HepG2 (cell line): Measurements from ENCODE around the gene PACSIN1. TPM values are rescaled to one million over a fixed set of nuclear protein-coding genes. Genes with fewer than 3 reads are reported as not detected.
A peak's percentile ranks its signal among the peaks of the same experiment; 100 is the strongest.

Source experiments
- ATAC-seq: fragments of 200-7000 bp; cut with Tn5 transposase; 3 replicates; pipeline ENCODE4 v1.9.1; 2020; ENCODE audit warnings: mild to moderate bottlenecking, moderate library complexity
- BruUV-seq: library from RNA; stranded (reverse); fragments of 400-500 nt; replicated peaks from 2 replicates; lab custom pipeline; 2021; lab: Mats Ljungman, UMichigan
- CTCF ChIA-PET: fragments of 300-600 bp; formaldehyde crosslinking; extraction: SDS; loops from one replicate; lab custom pipeline; 2021; ENCODE audit warnings: low total read pairs, inconsistent platforms, low intra/inter-chr PET ratio; lab: Yijun Ruan, JAX
- POLR2A ChIA-PET: fragments of 350-600 bp; sonication (Branson Sonifier 250); formaldehyde crosslinking; loops from one replicate; lab custom pipeline; 2020; ENCODE audit warnings: antibody characterized with exemption, inconsistent platforms; lab: Yijun Ruan, JAX
- DNase-seq: peaks from one replicate; pipeline ENCODE4 v3.0.0-alpha.2; 2015; ENCODE audit warnings: low spot score
- FAIRE-seq: peaks from 3 replicates; lab custom pipeline; 2011; peaks lifted over from hg19 to GRCh38; lab: Jason Lieb, UNC
- H2AFZ ChIP-seq: one replicate; pipeline ENCODE4 v1.6.1; 2011; ENCODE audit warnings: low read length, inconsistent platforms
- H3K27ac ChIP-seq: fragments of 300-600 bp; 3 replicates; pipeline ENCODE4 v1.8.0; 2011; ENCODE audit warnings: mixed run types, mild to moderate bottlenecking, mixed read lengths, low read length, inconsistent platforms; ENCODE audit not compliant: insufficient read depth; ENCODE audit errors: extremely low read length
- H3K27me3 ChIP-seq, 2 experiments: fragments of 200-600 bp in 1 of 2; 2 replicates in 1 of 2; 3 replicates in 1 of 2; pipeline versions ENCODE4 v1.6.0 to v1.8.0; 2011; ENCODE audit warnings: low read length in 2 of 2, mild to moderate bottlenecking in 2 of 2, moderate library complexity in 2 of 2, inconsistent platforms in 1 of 2; ENCODE audit not compliant: insufficient read depth in 2 of 2, control insufficient read depth in 1 of 2
- H3K36me3 ChIP-seq, 2 experiments: fragments of 200-600 bp in 1 of 2; replicated peaks in 1 of 2; 2 replicates in 1 of 2; 3 replicates in 1 of 2; pipeline versions ENCODE4 v1.5.1 to v1.8.0; 2011; ENCODE audit warnings: low read length in 2 of 2, inconsistent platforms in 1 of 2; ENCODE audit not compliant: insufficient read depth in 2 of 2, control insufficient read depth in 1 of 2
- H3K4me1 ChIP-seq: 2 replicates; pipeline ENCODE4 v1.5.1; 2012; ENCODE audit warnings: low read length, inconsistent platforms; ENCODE audit not compliant: insufficient read depth
- H3K4me2 ChIP-seq: 2 replicates; pipeline ENCODE4 v1.6.0; 2011; ENCODE audit warnings: low read depth, low read length, inconsistent platforms
- H3K4me3 ChIP-seq, 3 experiments: fragments of 200-600 bp in 1 of 3; sonication (generic), shearing (Covaris generic) in 1 of 3; replicated peaks in 1 of 3; 2 replicates each; pipeline ENCODE4 v1.5.1; 2011 to 2016; ENCODE audit warnings: low read length in 3 of 3, inconsistent platforms in 2 of 3, low read depth in 2 of 3, mild to moderate bottlenecking in 2 of 3, control low read depth in 1 of 3, mixed read lengths in 1 of 3; ENCODE audit not compliant: insufficient read depth in 1 of 3
- H3K79me2 ChIP-seq: one replicate; pipeline ENCODE4 v1.6.1; 2011; ENCODE audit warnings: low read length, inconsistent platforms; ENCODE audit not compliant: insufficient read depth
- H3K9ac ChIP-seq: 2 replicates; pipeline ENCODE4 v1.6.0; 2011; ENCODE audit warnings: mild to moderate bottlenecking, low read depth, low read length, inconsistent platforms; ENCODE audit not compliant: insufficient read depth
- H3K9me3 ChIP-seq: 2 replicates; pipeline ENCODE4 v1.5.1; 2012; ENCODE audit warnings: mild to moderate bottlenecking, low read length
- H4K20me1 ChIP-seq: 2 replicates; pipeline ENCODE4 v1.6.0; 2011; ENCODE audit warnings: inconsistent platforms, mild to moderate bottlenecking, low read length, moderate library complexity; ENCODE audit not compliant: insufficient read depth
- ATM ChIP-seq: fragments of 450-650 bp; IDR thresholded peaks from 2 replicates; pipeline ENCODE4 v1.7.1; 2017; ENCODE audit warnings: mild to moderate bottlenecking, borderline replicate concordance
- DMTF1 ChIP-seq: sonication (generic); formaldehyde crosslinking; IDR thresholded peaks from 2 replicates; pipeline ENCODE4 v1.4.0; 2020; ENCODE audit warnings: mild to moderate bottlenecking, missing genetic modification reagents
- MZF1 ChIP-seq: sonication (generic); formaldehyde crosslinking; IDR thresholded peaks from 2 replicates; pipeline ENCODE4 v1.8.1; 2023; ENCODE audit warnings: mild to moderate bottlenecking, missing genetic modification reagents, borderline replicate concordance
- NFE2L2 ChIP-seq: fragments of 150-350 bp; IDR thresholded peaks from 2 replicates; pipeline ENCODE4 v1.6.1; 2014; ENCODE audit warnings: low read length
- TAF15 ChIP-seq: fragments of 200-400 bp; formaldehyde crosslinking; IDR thresholded peaks from one replicate; pipeline ENCODE4 v1.6.1; 2018; ENCODE audit warnings: mild to moderate bottlenecking, low read depth, low read length; ENCODE audit not compliant: poor library complexity, severe bottlenecking
- ZNF10 ChIP-seq: sonication (generic); formaldehyde crosslinking; IDR thresholded peaks from 2 replicates; pipeline ENCODE4 v1.4.0; 2020; ENCODE audit warnings: mild to moderate bottlenecking, low read depth, missing genetic modification reagents, borderline replicate concordance
- ZNF263 ChIP-seq: sonication (generic); formaldehyde crosslinking; IDR thresholded peaks from 2 replicates; pipeline ENCODE4 v1.4.0; 2020; ENCODE audit warnings: missing genetic modification reagents
- ZNF281 ChIP-seq: sonication (generic); formaldehyde crosslinking; IDR thresholded peaks from 2 replicates; pipeline ENCODE4 v1.4.0; 2020; ENCODE audit warnings: missing genetic modification reagents, borderline replicate concordance
- ZNF337 ChIP-seq: sonication (generic); formaldehyde crosslinking; IDR thresholded peaks from 2 replicates; pipeline ENCODE4 v1.5.1; 2020; ENCODE audit warnings: missing genetic modification reagents, low read depth, mild to moderate bottlenecking, borderline replicate concordance
- ZNF644 ChIP-seq: IDR thresholded peaks from 2 replicates; pipeline ENCODE4 v1.6.1; 2016; ENCODE audit warnings: low read depth
- ZNF670 ChIP-seq: sonication (generic); formaldehyde crosslinking; IDR thresholded peaks from 2 replicates; pipeline ENCODE4 v1.8.0; 2022; ENCODE audit warnings: mild to moderate bottlenecking, missing genetic modification reagents, borderline replicate concordance
- ZNF7 ChIP-seq: IDR thresholded peaks from 2 replicates; pipeline ENCODE4 v1.6.1; 2016; ENCODE audit warnings: missing biosample characterization, missing genetic modification reagents
- WGBS: methylation state at CpG from one replicate; pipeline ENCODE4 v1.1.6; 2017; ENCODE audit warnings: low lambda C conversion rate; 5-methylcytosine and 5-hydroxymethylcytosine counted together
- in situ Hi-C: cut with HindIII; loops from 2 replicates; pipeline ENCODE4 v1.10.0; 2017; ENCODE audit warnings: low pct_unique_long_range_greater_than_20kb; ENCODE audit not compliant: extremely low pct_ligation_motif_present
- intact Hi-C: fragments of 100-400 bp; cut with micrococcal nuclease; formaldehyde crosslinking; loops from one replicate; pipeline ENCODE4 v1.10.0; 2022; ENCODE audit not compliant: unreplicated experiment
- polyA plus RNA-seq, 8 experiments: library from polyadenylated mRNA; depleted of rRNA in 3 of 8; stranded (reverse) in 7 of 8; unstranded in 1 of 8; fragments of >200 nt; fragmentation: Illumina TruSeq in 4 of 8; extraction: Trizol in 4 of 8; gene quantifications; 2 replicates each; pipeline versions ENCODE4 v1.2.1 to v1.2.3, GENCODE V29; 2011 to 2016; ENCODE audit warnings: low read depth in 4 of 8, missing spikeins in 1 of 8, mixed read lengths in 1 of 8; ENCODE audit not compliant: insufficient read depth in 1 of 8
- total RNA-seq, 5 experiments: library from RNA; depleted of rRNA; stranded (reverse); fragments of >200 nt; fragmentation: Illumina TruSeq; extraction: Trizol; gene quantifications; 2 replicates each; pipeline ENCODE4 v1.2.3, GENCODE V29; 2016; ENCODE audit warnings: low read depth in 1 of 5
- TF ChIP-seq, protein P1 (sequence below): sonication (generic); formaldehyde crosslinking; IDR thresholded peaks from 2 replicates; pipeline ENCODE4 v1.8.1; 2023; ENCODE audit warnings: mild to moderate bottlenecking, moderate library complexity, missing genetic modification reagents

PACSIN1 gene
- total and polyA plus RNA-seq, 2 of the 13 experiments (the other 11 are each of a cell fraction or from before 2014, with no cell fraction given), result not detected

DNA sequence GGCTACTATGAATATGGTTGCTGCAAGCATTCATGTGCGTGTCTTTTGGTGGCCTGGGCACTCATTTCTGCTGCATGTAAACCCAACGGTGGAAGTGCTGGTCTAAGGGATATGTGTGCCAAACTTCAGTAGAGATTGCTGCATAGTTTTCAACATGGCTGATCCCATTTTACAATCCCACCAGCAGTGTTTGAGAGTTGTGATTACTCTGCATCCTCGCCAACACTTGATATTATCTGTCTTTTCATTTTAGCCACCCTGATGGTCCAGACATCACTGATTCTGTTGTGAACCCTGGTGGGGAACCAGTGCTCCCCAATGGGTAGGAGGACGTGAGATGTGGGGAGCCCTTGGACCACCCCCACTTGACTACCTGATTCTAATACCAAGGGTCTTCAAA, 27.5 kb downstream of the PACSIN1 start:
- no peak for DNase-seq
- peaks cover 1 to 25% of the 10 kb centered on the region in 2 experiments; a peak in 2 of 5 replicates for H3K27me3 ChIP-seq
- no TSS peak for BruUV-seq
- ChIA-PET POLR2A (no interaction called here), CTCF (no interaction called here)
- H3K27ac ChIP-seq, result no peak overlapping the region
- 18% methylated on average over 4 of the region's 4 CpGs for WGBS
- H3K36me3 ChIP-seq, result no peaks in the 10 kb centered on the region
- no peak overlapping the region for H3K4me3 ChIP-seq
- no peak for FAIRE-seq
- no peak for ATAC-seq
- H4K20me1 ChIP-seq, result no peaks in the 10 kb centered on the region
- no peaks in the 10 kb centered on the region for H3K79me2 ChIP-seq
- H3K9ac ChIP-seq, result no peak overlapping the region
- H2AFZ ChIP-seq, result no peak overlapping the region
- H3K9me3 ChIP-seq, result no peaks in the 10 kb centered on the region
- H3K4me2 ChIP-seq, result no peak overlapping the region
- in situ Hi-C loops, result no loop called here
- H3K4me1 ChIP-seq, result peaks cover 9% of the 10 kb centered on the region; the same call in 1 of the 2 replicates
- TF ChIP-seq ZNF7 (CRISPR knock-in tag) (peak; percentile 83), ZNF263 (CRISPR knock-in tag) (no peak)
- intact Hi-C loops, result no loop called here

GRCh38 chr6:34494973-34495372, 29.1 kb downstream of the PACSIN1 start:
- ChIA-PET POLR2A (no interaction called here), CTCF (no interaction called here)
- ATAC-seq (no peak), DNase-seq (no peak), FAIRE-seq (no peak)
- Histone ChIP-seq H3K79me2 (no peaks in the 10 kb centered on the region), H3K27me3 (peaks cover 1 to 21% of the 10 kb centered on the region in 2 experiments; a peak in 2 of 5 replicates), H3K36me3 (no peaks in the 10 kb centered on the region), H3K9ac (no peak overlapping the region), H3K4me3 (no peak overlapping the region), H2AFZ (no peak overlapping the region), H3K9me3 (peaks cover 2% of the 10 kb centered on the region; the same call in 1 of the 2 replicates), H4K20me1 (no peaks in the 10 kb centered on the region), H3K4me2 (no peak overlapping the region), H3K27ac (no peak overlapping the region), H3K4me1 (peaks cover 9% of the 10 kb centered on the region; the same call in 1 of the 2 replicates)
- BruUV-seq, result no TSS peak
- in situ Hi-C loops (no loop called here), intact Hi-C loops (no loop called here)
- 41% methylated on average over 3 of the region's 3 CpGs for WGBS
- TF ChIP-seq, protein P1, sequence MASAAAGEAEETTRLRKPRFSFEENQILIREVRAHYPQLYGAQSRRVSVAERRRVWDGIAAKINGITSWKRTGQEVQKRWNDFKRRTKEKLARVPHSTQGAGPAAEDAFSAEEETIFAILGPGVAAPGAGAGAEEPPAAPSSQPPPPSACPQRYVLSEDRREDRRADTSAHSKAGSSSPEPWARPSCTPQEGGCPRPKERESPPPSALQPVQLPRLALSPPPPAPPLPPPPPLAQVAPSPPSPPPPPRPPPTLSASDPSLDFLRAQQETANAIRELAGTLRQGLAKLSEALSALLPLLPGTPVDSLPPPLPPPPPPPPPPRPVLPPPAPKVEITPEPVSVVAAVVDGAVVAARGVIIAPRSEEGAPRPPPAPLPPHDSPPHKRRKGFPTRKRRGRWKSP (CRISPR knock-in tag), result no peak
- TF ChIP-seq ZNF644 (CRISPR knock-in tag) (no peak), TAF15 (no peak), DMTF1 (CRISPR knock-in tag) (no peak), ZNF10 (CRISPR knock-in tag) (no peak), ZNF337 (CRISPR knock-in tag) (no peak), NFE2L2 (no peak), ATM (no peak), MZF1 (CRISPR knock-in tag) (no peak), ZNF281 (CRISPR knock-in tag) (no peak), ZNF670 (CRISPR knock-in tag) (no peak)
